Osteocyte (in vitro differentiated cells): ENCODE measurements around the gene DENND1A. TPM values are rescaled to one million over a fixed set of nuclear protein-coding genes. Genes with fewer than 3 reads are reported as not detected.

ENCODE experiments used
- DNase-seq: peaks from one replicate; pipeline ENCODE4 v3.0.0; 2021; ENCODE audit warnings: mixed read lengths; ENCODE audit not compliant: unreplicated experiment; ENCODE audit errors: extremely low spot score
- H3K27ac Mint-ChIP-seq: one replicate; pipeline ENCODE4 v1.8.0; 2021; ENCODE audit warnings: mild to moderate bottlenecking, mixed read lengths; ENCODE audit not compliant: unreplicated experiment
- H3K27me3 Mint-ChIP-seq: one replicate; pipeline ENCODE4 v1.8.0; 2021; ENCODE audit warnings: mixed read lengths; ENCODE audit not compliant: unreplicated experiment
- H3K36me3 Mint-ChIP-seq: one replicate; pipeline ENCODE4 v1.8.0; 2021; ENCODE audit warnings: mixed read lengths; ENCODE audit not compliant: unreplicated experiment
- H3K4me1 Mint-ChIP-seq: one replicate; pipeline ENCODE4 v1.8.0; 2021; ENCODE audit warnings: mixed read lengths; ENCODE audit not compliant: unreplicated experiment
- H3K4me3 Mint-ChIP-seq: one replicate; pipeline ENCODE4 v1.8.0; 2021; ENCODE audit warnings: mild to moderate bottlenecking, moderate library complexity, mixed read lengths; ENCODE audit not compliant: unreplicated experiment
- H3K9me3 Mint-ChIP-seq: one replicate; pipeline ENCODE4 v1.8.0; 2021; ENCODE audit warnings: mixed read lengths; ENCODE audit not compliant: unreplicated experiment
- CTCF ChIP-seq: fragments of 200-600 bp; sonication (generic); IDR thresholded peaks from 2 replicates; pipeline ENCODE4 v1.5.0; 2021; ENCODE audit warnings: antibody characterized with exemption, mild to moderate bottlenecking, moderate library complexity
- total RNA-seq: library from RNA; stranded (reverse); gene quantifications from 2 replicates; pipeline ENCODE4 v1.2.1, GENCODE V29; 2021

DENND1A gene
- total RNA-seq, 1 donor from 2014 or later = 19.8 TPM

- Mint-ChIP-seq H3K36me3 (no peaks in the 10 kb centered on the region), H3K4me1 (peaks cover 22% of the 10 kb centered on the region), H3K9me3 (no peaks in the 10 kb centered on the region), H3K27ac (no peak overlapping the region), H3K4me3 (no peak overlapping the region), H3K27me3 (no peaks in the 10 kb centered on the region)
- DNase-seq = no peak
- TF ChIP-seq CTCF = no peak
Measured at GRCh38 chr9:123364241-123364824, 565.6 kb downstream of the DENND1A start.

DNA sequence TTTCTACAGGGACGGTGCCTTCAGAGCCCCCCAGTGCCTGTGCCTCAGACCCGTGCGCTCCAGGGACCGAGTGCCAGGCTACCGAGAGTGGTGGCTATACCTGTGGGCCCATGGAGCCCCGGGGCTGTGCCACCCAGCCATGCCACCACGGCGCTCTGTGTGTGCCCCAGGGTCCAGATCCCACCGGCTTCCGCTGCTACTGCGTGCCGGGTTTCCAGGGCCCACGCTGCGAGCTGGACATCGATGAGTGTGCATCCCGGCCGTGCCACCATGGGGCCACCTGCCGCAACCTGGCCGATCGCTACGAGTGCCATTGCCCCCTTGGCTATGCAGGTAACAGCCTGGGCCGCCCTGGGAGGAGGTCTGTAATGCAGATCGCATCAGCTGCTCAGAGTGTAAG lies 567.1 kb downstream of the DENND1A start:
- Mint-ChIP-seq H3K4me3 (no peak overlapping the region), H3K36me3 (no peaks in the 10 kb centered on the region), H3K4me1 (peaks cover 10% of the 10 kb centered on the region), H3K27me3 (no peaks in the 10 kb centered on the region), H3K27ac (no peak overlapping the region), H3K9me3 (no peaks in the 10 kb centered on the region)
- no peak for DNase-seq
- no peak for TF ChIP-seq CTCF

DNA sequence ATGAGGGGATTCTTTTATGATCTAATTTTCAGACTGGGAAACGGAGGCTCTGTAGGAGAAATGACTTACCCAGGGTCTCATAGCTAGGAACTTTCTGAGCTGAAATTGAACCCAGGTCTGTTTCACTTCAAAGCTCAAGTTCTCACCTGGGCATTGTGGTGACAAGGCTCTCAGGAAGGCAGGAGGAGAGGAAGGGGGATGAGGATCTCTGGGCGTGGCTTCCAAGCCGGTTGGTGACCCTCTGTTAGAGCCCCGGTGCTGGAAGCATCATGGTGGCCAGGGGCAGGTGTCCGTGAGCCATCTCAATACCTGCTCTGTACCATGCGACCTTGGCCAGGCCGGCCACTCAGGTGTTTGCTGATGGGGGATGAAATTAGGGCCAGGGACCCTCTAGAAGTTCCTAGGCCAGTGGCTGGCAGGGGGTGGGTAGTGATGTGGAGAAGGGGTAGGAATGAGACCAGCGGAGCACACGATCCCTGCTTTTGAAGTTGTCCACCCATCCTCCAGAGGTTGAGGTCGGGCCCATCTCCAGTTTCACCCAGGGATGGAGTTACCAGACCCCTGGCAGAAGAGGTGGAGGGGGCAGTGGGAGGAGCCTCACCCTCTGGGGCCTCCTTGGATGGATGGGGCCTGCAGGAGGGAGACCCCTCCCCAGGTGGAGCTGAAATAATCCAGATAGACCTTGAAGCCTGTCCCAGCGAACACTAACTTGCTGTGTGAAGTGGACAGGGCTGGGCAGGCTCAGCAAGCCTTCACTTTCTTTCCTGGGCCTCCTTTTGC lies 568.0 kb downstream of the DENND1A start:
- Mint-ChIP-seq H3K9me3 (no peaks in the 10 kb centered on the region), H3K4me1 (peaks cover 9% of the 10 kb centered on the region)

DNA sequence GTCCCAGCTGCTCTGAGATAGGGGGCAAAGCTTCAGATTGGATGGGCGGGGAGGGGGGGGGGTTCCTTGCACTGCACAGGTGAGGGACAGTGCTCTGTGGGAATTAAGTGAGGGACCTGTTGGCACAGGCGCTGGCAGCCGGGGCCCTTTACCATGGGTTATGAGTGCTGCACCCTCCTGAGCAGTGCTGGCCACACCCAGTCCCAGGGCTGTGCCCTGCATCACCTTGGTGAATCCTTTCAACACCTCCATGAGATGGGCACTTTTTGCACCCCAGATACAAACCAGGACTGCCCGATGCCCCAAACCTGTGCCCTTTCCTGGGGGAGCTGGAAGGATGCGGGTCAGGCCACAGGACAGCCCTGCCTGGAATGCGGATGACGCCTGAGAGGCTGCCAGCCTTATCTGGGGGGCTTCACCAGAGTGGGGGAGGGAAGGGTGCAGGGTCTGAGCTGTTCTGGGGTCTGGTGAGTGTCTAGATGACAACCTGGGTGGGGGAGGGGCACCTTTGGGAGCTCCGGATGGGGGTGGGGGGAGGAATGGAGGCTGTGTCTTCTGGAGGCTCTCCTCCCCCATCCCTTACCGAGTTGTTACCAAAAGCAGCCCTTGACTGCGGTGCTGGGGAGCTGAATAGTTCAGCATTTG lies 568.7 kb downstream of the DENND1A start:
- no peak for DNase-seq
- Mint-ChIP-seq H3K4me1 (peaks cover 14% of the 10 kb centered on the region), H3K9me3 (no peaks in the 10 kb centered on the region), H3K4me3 (no peak overlapping the region), H3K27me3 (no peaks in the 10 kb centered on the region), H3K36me3 (no peaks in the 10 kb centered on the region), H3K27ac (no peak overlapping the region)
- TF ChIP-seq CTCF = no peak

More for the DNA sequence above, 568.0 kb downstream of the DENND1A start:
- H3K36me3 Mint-ChIP-seq = no peaks in the 10 kb centered on the region
- no peak for TF ChIP-seq CTCF
- no peaks in the 10 kb centered on the region for H3K27me3 Mint-ChIP-seq
- no peak overlapping the region for H3K27ac Mint-ChIP-seq
- no peak overlapping the region for H3K4me3 Mint-ChIP-seq
- DNase-seq = no peak
